Fibroblast of lung (primary cell): ENCODE data around the gene DTYMK. TPM values are rescaled to one million over a fixed set of nuclear protein-coding genes. Genes with fewer than 3 reads are reported as not detected.

Experiments used
- DNase-seq, 2 donors: peaks; one replicate each; pipeline versions ENCODE4 v3.0.0 to v3.0.0-alpha.2; 2010; ENCODE audit warnings: low read depth in 2 of 2
- H2AFZ ChIP-seq: 2 replicates; pipeline ENCODE4 v1.5.1; 2012; ENCODE audit warnings: low read length, control low read depth, inconsistent platforms
- H3K27ac ChIP-seq: 2 replicates; pipeline ENCODE4 v1.5.1; 2011; ENCODE audit warnings: low read length, control low read depth; ENCODE audit not compliant: insufficient read depth
- H3K27me3 ChIP-seq: 2 replicates; pipeline ENCODE4 v1.5.1; 2011; ENCODE audit warnings: mild to moderate bottlenecking, low read length; ENCODE audit not compliant: control insufficient read depth, insufficient read depth
- H3K36me3 ChIP-seq: 2 replicates; pipeline ENCODE4 v1.5.1; 2011; ENCODE audit warnings: low read length; ENCODE audit not compliant: control insufficient read depth, insufficient read depth
- H3K4me1 ChIP-seq: 2 replicates; pipeline ENCODE4 v1.5.1; 2011; ENCODE audit warnings: low read length; ENCODE audit not compliant: control insufficient read depth, insufficient read depth; ENCODE audit errors: extremely low read depth
- H3K4me2 ChIP-seq: 2 replicates; pipeline ENCODE4 v1.5.1; 2011; ENCODE audit warnings: low read length, control low read depth; ENCODE audit not compliant: insufficient read depth; ENCODE audit errors: extremely low read depth
- H3K4me3 ChIP-seq, 4 experiments: fragments of 200-600 bp in 1 of 4; sonication (generic) in 1 of 4; replicated peaks in 1 of 4; 2 replicates each; pipeline ENCODE4 v1.5.1; 2011 to 2016; ENCODE audit warnings: low read length in 4 of 4, low read depth in 3 of 4, mild to moderate bottlenecking in 3 of 4, control low read depth in 2 of 4, inconsistent platforms in 1 of 4, mixed read lengths in 1 of 4; ENCODE audit not compliant: insufficient read depth in 1 of 4; ENCODE audit errors: control extremely low read depth in 1 of 4
- H3K79me2 ChIP-seq: 2 replicates; pipeline ENCODE4 v1.5.1; 2012; ENCODE audit warnings: mild to moderate bottlenecking, low read length, inconsistent platforms; ENCODE audit not compliant: control insufficient read depth, insufficient read depth
- H3K9ac ChIP-seq: 2 replicates; pipeline ENCODE4 v1.5.1; 2011; ENCODE audit warnings: mild to moderate bottlenecking, low read length, control low read depth; ENCODE audit not compliant: insufficient read depth
- H3K9me3 ChIP-seq: 2 replicates; pipeline ENCODE4 v1.5.1; 2012; ENCODE audit warnings: low read depth, low read length; ENCODE audit not compliant: control insufficient read depth, insufficient read depth
- H4K20me1 ChIP-seq: 2 replicates; pipeline ENCODE4 v1.5.1; 2011; ENCODE audit warnings: low read length; ENCODE audit not compliant: control insufficient read depth, insufficient read depth; ENCODE audit errors: extremely low read depth
- EZH2 ChIP-seq: IDR thresholded peaks from 2 replicates; pipeline ENCODE4 v1.5.1; 2012; ENCODE audit warnings: low read length, control low read depth, mild to moderate bottlenecking; ENCODE audit errors: missing control alignments
- polyA plus RNA-seq, 2 donors: library from polyadenylated mRNA; depleted of rRNA in 1 of 2; stranded (reverse) in 1 of 2; unstranded in 1 of 2; fragments of >200 nt; gene quantifications; 2 replicates each; pipeline ENCODE4 v1.2.1, GENCODE V29; 2011 to 2012; ENCODE audit warnings: missing spikeins in 1 of 2
- total RNA-seq: library from RNA; depleted of rRNA; stranded (reverse); fragments of >200 nt; gene quantifications from 2 replicates; pipeline ENCODE4 v1.2.1, GENCODE V29; 2014
- TF ChIP-seq, protein P1 (sequence below), 2 donors: IDR thresholded peaks in 1 of 2; conservative IDR thresholded peaks in 1 of 2; 1 replicate in 1 of 2; 2 replicates in 1 of 2; pipeline ENCODE4 v1.5.1; 2011 to 2012; ENCODE audit warnings: low read length in 2 of 2, control low read depth in 1 of 2, inconsistent platforms in 1 of 2, low read depth in 1 of 2, mild to moderate bottlenecking in 1 of 2

Gene DTYMK
- total and polyA plus RNA-seq, 2 donors (not counting 1 experiment from before 2014, with no cell fraction given): 19.0 to 25.3 TPM

DNA sequence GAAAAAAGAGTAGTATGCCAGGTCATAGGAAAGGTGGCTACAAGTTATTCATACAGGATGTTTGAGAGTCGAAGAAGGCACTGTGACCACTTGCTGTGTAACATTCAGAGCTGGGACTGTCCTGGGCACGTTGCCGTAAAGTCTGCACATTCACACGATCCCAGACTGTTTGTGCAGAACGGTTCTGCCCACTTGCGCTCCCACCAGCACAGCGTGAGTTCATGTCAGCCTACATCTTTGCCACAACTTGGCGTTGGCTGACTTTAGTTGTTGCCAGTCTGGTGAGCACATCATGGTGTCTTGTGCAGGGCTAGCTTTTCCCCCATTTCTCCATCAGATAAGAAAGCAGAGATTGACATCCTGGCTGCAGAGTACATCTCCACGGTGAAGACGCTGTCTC is 22.3 kb upstream of the DTYMK start:
- Histone ChIP-seq H3K9me3 (no peaks in the 10 kb centered on the region), H2AFZ (no peak overlapping the region), H3K9ac (no peak overlapping the region), H3K27ac (no peak overlapping the region), H3K79me2 (no peaks in the 10 kb centered on the region), H3K36me3 (peaks cover 12% of the 10 kb centered on the region), H4K20me1 (no peaks in the 10 kb centered on the region), H3K4me1 (no peaks in the 10 kb centered on the region), H3K4me2 (no peak overlapping the region), H3K27me3 (no peaks in the 10 kb centered on the region), H3K4me3 (no peak overlapping the region)
- DNase-seq: no peak
- TF ChIP-seq EZH2: no peak
- TF ChIP-seq, protein P1, sequence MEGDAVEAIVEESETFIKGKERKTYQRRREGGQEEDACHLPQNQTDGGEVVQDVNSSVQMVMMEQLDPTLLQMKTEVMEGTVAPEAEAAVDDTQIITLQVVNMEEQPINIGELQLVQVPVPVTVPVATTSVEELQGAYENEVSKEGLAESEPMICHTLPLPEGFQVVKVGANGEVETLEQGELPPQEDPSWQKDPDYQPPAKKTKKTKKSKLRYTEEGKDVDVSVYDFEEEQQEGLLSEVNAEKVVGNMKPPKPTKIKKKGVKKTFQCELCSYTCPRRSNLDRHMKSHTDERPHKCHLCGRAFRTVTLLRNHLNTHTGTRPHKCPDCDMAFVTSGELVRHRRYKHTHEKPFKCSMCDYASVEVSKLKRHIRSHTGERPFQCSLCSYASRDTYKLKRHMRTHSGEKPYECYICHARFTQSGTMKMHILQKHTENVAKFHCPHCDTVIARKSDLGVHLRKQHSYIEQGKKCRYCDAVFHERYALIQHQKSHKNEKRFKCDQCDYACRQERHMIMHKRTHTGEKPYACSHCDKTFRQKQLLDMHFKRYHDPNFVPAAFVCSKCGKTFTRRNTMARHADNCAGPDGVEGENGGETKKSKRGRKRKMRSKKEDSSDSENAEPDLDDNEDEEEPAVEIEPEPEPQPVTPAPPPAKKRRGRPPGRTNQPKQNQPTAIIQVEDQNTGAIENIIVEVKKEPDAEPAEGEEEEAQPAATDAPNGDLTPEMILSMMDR (conservative IDR thresholded peaks at IDR 0.05 in 1 of 2, IDR thresholded peaks at IDR 0.05 in 1 of 2; ENCODE audit: low read depth in 1 of 2, low read length in 2 of 2): no peak

DNA sequence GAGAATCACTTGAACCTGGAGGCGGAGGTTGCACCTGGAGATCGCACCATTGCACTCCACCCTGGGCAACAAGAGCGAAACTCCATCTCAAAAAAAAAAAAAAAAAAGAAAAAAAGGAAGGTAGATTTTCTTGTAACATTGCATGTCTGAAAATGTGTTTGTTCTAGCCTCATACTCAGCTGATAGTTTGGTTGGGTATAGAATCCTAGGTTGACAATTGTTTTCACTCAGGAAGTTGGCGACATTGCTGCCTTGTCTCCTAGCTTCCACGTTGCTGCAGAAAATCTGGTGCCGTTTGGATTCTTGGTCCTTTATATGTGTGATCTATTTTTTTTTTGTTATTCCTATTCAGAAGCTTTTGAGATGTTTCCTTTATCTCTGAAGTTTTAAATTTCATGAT is 19.9 kb upstream of the DTYMK start:
- Histone ChIP-seq H3K79me2 (peaks cover 11% of the 10 kb centered on the region), H3K36me3 (peaks cover 8% of the 10 kb centered on the region)

DNA sequence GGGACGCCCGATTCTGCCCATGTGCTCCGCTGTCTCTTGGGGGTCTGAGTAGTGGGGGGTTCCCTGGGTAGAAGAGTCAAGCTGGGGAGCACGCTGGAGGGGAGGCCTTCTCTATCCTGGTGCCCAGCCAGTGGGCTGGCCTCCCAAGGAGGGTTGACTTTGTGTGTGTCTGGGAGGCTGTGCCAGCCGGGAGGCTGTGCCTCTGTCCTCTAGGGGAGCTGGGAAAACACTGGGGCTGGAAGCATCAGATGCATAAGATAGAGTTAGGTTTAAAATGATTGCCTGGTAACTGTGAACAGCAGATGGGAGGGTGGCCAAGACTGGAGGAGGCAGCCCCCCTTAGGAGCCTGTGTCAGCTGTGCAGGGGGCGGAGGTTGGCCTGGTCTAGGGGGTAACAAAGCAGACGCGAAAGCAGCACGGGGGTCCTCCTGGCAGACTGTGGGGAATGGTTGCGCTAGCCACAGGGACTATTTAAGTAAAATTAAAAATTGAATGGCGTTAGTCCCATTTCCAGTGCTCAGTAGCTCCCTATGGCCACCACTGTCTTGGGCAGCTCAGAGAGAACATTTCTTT is 16.5 kb upstream of the DTYMK start:
- Histone ChIP-seq H3K27me3 (no peaks in the 10 kb centered on the region), H3K9ac (peak overlapping the region; percentile 61), H3K9me3 (no peaks in the 10 kb centered on the region), H3K27ac (peak overlapping the region; percentile 49), H3K4me2 (peak overlapping the region; percentile 96), H4K20me1 (no peaks in the 10 kb centered on the region), H3K4me1 (peaks cover 2% of the 10 kb centered on the region), H3K4me3 (peak overlapping the region; percentile 65 to 85 (median 70)), H2AFZ (no peak overlapping the region), H3K36me3 (peaks cover 5% of the 10 kb centered on the region), H3K79me2 (peaks cover 11% of the 10 kb centered on the region)
- TF ChIP-seq, protein P1 (conservative IDR thresholded peaks at IDR 0.05 in 1 of 2, IDR thresholded peaks at IDR 0.05 in 1 of 2; ENCODE audit: low read depth in 1 of 2, low read length in 2 of 2): peak in 1 of 2 donors; percentile 11
- no peak for TF ChIP-seq EZH2
- peak; percentile 18 to 25 for DNase-seq

More for the DNA sequence above, 19.9 kb upstream of the DTYMK start:
- no peak overlapping the region for H3K27ac ChIP-seq
- no peak overlapping the region for H3K9ac ChIP-seq
- H4K20me1 ChIP-seq: no peaks in the 10 kb centered on the region
- H3K4me1 ChIP-seq: peaks cover 2% of the 10 kb centered on the region
- no peaks in the 10 kb centered on the region for H3K27me3 ChIP-seq
- DNase-seq: no peak
- no peak overlapping the region for H2AFZ ChIP-seq
- no peaks in the 10 kb centered on the region for H3K9me3 ChIP-seq
- no peak overlapping the region for H3K4me2 ChIP-seq
- H3K4me3 ChIP-seq: no peak overlapping the region
- no peak for TF ChIP-seq EZH2
- TF ChIP-seq, protein P1 (conservative IDR thresholded peaks at IDR 0.05 in 1 of 2, IDR thresholded peaks at IDR 0.05 in 1 of 2; ENCODE audit: low read depth in 1 of 2, low read length in 2 of 2): no peak
